Smooth muscle cell (in vitro differentiated cells): ENCODE results near the gene ENOX1. TPM values are rescaled to one million over a fixed set of nuclear protein-coding genes. Genes with fewer than 3 reads are reported as not detected.

Experiments
- DNase-seq: peaks from one replicate; lab custom pipeline; 2025; ENCODE audit not compliant: unreplicated experiment; lab: John Stamatoyannopoulos, UW
- H2AFZ ChIP-seq: fragments of 200-600 bp; sonication (generic); 2 replicates; pipeline ENCODE4 v1.6.0; 2016; ENCODE audit warnings: antibody characterized with exemption, low read depth, mild to moderate bottlenecking
- H3F3A ChIP-seq: fragments of 200-600 bp; sonication (generic); 2 replicates; pipeline ENCODE4 v1.6.0; 2017; ENCODE audit warnings: antibody characterized with exemption, low read depth
- H3K27ac ChIP-seq: fragments of 200-600 bp; sonication (generic); 2 replicates; pipeline ENCODE4 v1.5.1; 2016; ENCODE audit warnings: low read depth, mild to moderate bottlenecking
- H3K27me3 ChIP-seq: fragments of 200-600 bp; sonication (generic); 2 replicates; pipeline ENCODE4 v1.6.1; 2016; ENCODE audit warnings: low read depth, mild to moderate bottlenecking
- H3K36me3 ChIP-seq: fragments of 200-600 bp; sonication (generic); 2 replicates; pipeline ENCODE4 v1.5.1; 2016; ENCODE audit warnings: low read depth
- H3K4me1 ChIP-seq: fragments of 200-600 bp; sonication (generic); 2 replicates; pipeline ENCODE4 v1.5.1; 2016; ENCODE audit warnings: low read depth
- H3K4me2 ChIP-seq: fragments of 200-600 bp; sonication (generic); 2 replicates; pipeline ENCODE4 v1.6.0; 2016; ENCODE audit warnings: mild to moderate bottlenecking
- H3K4me3 ChIP-seq: fragments of 200-600 bp; sonication (generic); 2 replicates; pipeline ENCODE4 v1.5.1; 2016; ENCODE audit warnings: mild to moderate bottlenecking
- H3K79me2 ChIP-seq: fragments of 200-600 bp; sonication (generic); 2 replicates; pipeline ENCODE4 v1.6.0; 2016; ENCODE audit warnings: low read depth, mild to moderate bottlenecking
- H3K9ac ChIP-seq: fragments of 200-600 bp; sonication (generic); 2 replicates; pipeline ENCODE4 v1.6.0; 2016; ENCODE audit warnings: low read depth
- H3K9me3 ChIP-seq: fragments of 200-600 bp; sonication (generic); replicated peaks from 2 replicates; pipeline ENCODE4 v1.5.1; 2016; ENCODE audit warnings: low read depth
- H4K20me1 ChIP-seq: fragments of 200-600 bp; sonication (generic); 2 replicates; pipeline ENCODE4 v1.6.0; 2016; ENCODE audit warnings: low read depth
- CTCF ChIP-seq: fragments of 200-600 bp; sonication (generic); IDR thresholded peaks from 2 replicates; pipeline ENCODE4 v1.5.1; 2017; ENCODE audit warnings: borderline replicate concordance, mild to moderate bottlenecking, antibody characterized with exemption; ENCODE audit not compliant: insufficient read depth, poor library complexity, severe bottlenecking
- WGBS: methylation state at CpG from one replicate; pipeline ENCODE4 v1.1.7; 2016; ENCODE audit warnings: low lambda C conversion rate; 5-methylcytosine and 5-hydroxymethylcytosine counted together
- polyA plus RNA-seq: library from polyadenylated mRNA; unstranded; fragments of >200 nt; fragmentation: Nextera tagmentation; extraction: Ambion mirVana; gene quantifications from 2 replicates; pipeline ENCODE4 v1.2.1, GENCODE V29; 2016
- total RNA-seq: library from RNA; depleted of rRNA; stranded (reverse); fragments of >200 nt; gene quantifications from 2 replicates; pipeline ENCODE4 v1.2.3, GENCODE V29; 2014

Gene ENOX1
- total and polyA plus RNA-seq, 2 experiments from 2014 or later = 1.9 to 2.6 TPM

GRCh38 chr13:43389983-43390382 lies 396.8 kb downstream of the ENOX1 start:
- Histone ChIP-seq H3F3A (no peaks in the 10 kb centered on the region), H3K4me3 (no peak overlapping the region), H3K36me3 (no peaks in the 10 kb centered on the region), H4K20me1 (no peaks in the 10 kb centered on the region), H3K27ac (no peak overlapping the region), H3K9me3 (no peaks in the 10 kb centered on the region), H3K9ac (no peak overlapping the region), H3K4me1 (no peaks in the 10 kb centered on the region), H2AFZ (no peak overlapping the region), H3K79me2 (no peaks in the 10 kb centered on the region), H3K4me2 (peak overlapping the region; percentile 8), H3K27me3 (no peaks in the 10 kb centered on the region)
- WGBS = 70% methylated on average over 4 of the region's 4 CpGs
- no peak for TF ChIP-seq CTCF
- DNase-seq = no peak

GRCh38 chr13:43389573-43389972 lies 397.2 kb downstream of the ENOX1 start:
- Histone ChIP-seq H3K27me3 (no peaks in the 10 kb centered on the region), H3K4me2 (peak overlapping the region; percentile 8), H3K36me3 (no peaks in the 10 kb centered on the region), H3K4me1 (no peaks in the 10 kb centered on the region), H3K79me2 (no peaks in the 10 kb centered on the region), H3K27ac (peak overlapping the region; percentile 31), H4K20me1 (no peaks in the 10 kb centered on the region), H2AFZ (no peak overlapping the region), H3K9ac (no peak overlapping the region), H3K4me3 (no peak overlapping the region), H3K9me3 (no peaks in the 10 kb centered on the region), H3F3A (no peaks in the 10 kb centered on the region)
- no peak for DNase-seq
- TF ChIP-seq CTCF = no peak
- 86% methylated on average over 1 of the region's 1 CpG for WGBS

- Histone ChIP-seq H3K9me3 (no peaks in the 10 kb centered on the region), H3K4me1 (no peaks in the 10 kb centered on the region), H3K79me2 (no peaks in the 10 kb centered on the region), H3K36me3 (no peaks in the 10 kb centered on the region), H3F3A (no peaks in the 10 kb centered on the region), H4K20me1 (no peaks in the 10 kb centered on the region), H3K4me3 (no peak overlapping the region), H3K4me2 (no peak overlapping the region), H2AFZ (no peak overlapping the region), H3K27me3 (no peaks in the 10 kb centered on the region), H3K27ac (peak overlapping the region; percentile 31), H3K9ac (no peak overlapping the region)
- no peak for DNase-seq
- TF ChIP-seq CTCF = no peak
- 40% methylated on average over 2 of the region's 2 CpGs for WGBS
These were observed 398.3 kb downstream of the ENOX1 start for GRCh38 chr13:43388282-43389034.

GRCh38 chr13:43387880-43388279 lies 398.9 kb downstream of the ENOX1 start:
- Histone ChIP-seq H3K9me3 (no peaks in the 10 kb centered on the region), H4K20me1 (no peaks in the 10 kb centered on the region), H3K4me2 (no peak overlapping the region), H3F3A (no peaks in the 10 kb centered on the region), H3K79me2 (no peaks in the 10 kb centered on the region), H3K4me1 (no peaks in the 10 kb centered on the region), H3K27me3 (no peaks in the 10 kb centered on the region), H3K9ac (no peak overlapping the region), H3K27ac (peak overlapping the region; percentile 31), H3K4me3 (no peak overlapping the region), H2AFZ (no peak overlapping the region), H3K36me3 (no peaks in the 10 kb centered on the region)
- TF ChIP-seq CTCF = no peak
- DNase-seq = no peak
- 72% methylated on average over 2 of the region's 2 CpGs for WGBS
